Smooth muscle cell of the umbilical artery (primary cell): ENCODE measurements around the gene TTN. TPM values are rescaled to one million over a fixed set of nuclear protein-coding genes. Genes with fewer than 3 reads are reported as not detected.

Experiments
- total RNA-seq: library from RNA; depleted of rRNA; stranded (reverse); fragments of >200 nt; gene quantifications from 2 replicates; pipeline ENCODE4 v1.2.3, GENCODE V29; 2014

The TTN gene
- under 0.01 and 1.0 TPM in 2 replicates for total RNA-seq

DNA sequence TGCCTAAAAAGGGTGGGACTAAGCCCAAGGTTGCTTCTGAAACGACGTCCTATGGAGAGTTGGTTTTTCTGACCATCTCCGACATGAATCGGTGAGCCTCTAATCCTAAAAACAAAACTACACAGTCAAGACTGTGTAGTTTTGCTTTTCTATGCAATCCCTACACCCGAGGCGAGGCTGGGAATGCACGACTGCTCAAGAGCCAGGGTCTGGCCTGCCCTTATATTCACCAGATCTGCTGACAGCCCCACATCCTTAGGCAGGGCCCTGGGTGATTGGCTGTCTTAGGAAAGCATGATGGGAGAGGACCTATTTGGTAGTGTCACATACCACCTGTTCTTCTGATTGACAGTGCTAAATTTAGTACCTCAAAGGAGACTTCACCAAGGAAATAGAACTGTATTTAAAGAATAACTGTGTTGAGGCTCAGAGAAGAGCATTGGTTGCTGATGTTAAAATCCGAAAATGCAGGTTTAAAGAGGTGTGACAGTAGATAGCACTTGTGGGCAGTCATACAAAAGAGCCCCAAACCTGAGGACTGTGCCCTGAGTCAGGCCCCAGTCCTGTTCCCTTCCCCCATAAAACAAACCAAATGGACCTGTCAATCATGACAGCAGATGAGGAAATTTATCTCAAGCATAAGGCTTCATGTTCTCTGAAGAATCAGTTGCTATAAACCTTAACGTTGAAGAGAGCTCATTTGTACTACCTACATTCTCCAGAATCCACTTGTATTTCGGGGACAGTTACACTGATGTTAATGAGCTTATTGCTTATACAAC, at the start of gene TTN:
Gene TTN (minus strand): TSS at position 197 of the 782 bp plus-strand sequence. CDS start 2,781 bp downstream, outside the sequence.

GRCh38 chr2:178480227-178481181, 326.7 kb downstream of the TTN start, which contains the start of gene PLEKHA3:
PLEKHA3 (plus strand) TSS chr2:178480457; CDS start chr2:178480870, 413 bp downstream.

DNA sequence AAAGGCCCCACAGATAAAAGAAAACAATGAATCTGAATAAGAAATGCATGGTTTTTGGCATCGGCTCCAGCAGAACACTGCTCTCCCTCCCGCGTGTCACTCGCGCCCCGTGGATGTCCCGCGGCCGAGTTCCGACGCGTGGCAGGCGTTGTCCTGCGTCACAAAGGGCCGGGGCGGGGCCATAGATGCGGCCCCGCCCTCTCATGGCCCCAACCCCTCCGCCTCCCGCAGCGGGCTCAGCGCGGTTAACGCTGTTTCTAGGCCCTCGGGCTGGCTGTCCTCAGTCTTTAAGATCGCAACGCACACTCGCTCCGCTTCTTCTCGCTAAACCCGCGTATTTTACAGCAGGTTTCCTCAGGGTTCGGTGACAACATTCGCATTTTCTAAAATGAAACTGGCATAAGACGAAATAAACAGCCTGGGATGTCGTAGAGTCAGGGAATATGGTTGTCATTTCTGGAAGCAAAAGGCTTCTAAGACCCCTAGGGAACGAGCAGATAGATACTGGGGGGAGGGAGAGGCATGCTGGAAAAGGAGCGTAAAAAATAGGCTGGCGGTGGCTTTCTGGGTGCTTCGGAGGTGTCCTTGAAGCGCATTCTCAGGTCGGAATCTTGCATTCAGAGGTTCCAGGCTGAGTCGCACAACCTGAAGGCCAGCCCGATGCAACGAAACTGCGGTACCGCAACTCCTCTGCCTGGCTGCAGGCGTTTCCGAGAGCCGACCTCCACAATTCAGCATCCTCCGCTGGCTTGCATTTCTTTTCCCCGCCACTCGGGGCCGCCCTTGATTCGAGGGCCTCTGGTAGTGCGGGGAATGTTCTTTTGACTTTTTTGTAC, 328.6 kb downstream of the TTN start, which contains the start of gene FKBP7:
Gene FKBP7 (minus strand): TSS at position 162 of the 836 bp plus-strand sequence. CDS start 101 bp downstream, at position 61.

Other genes starting within 250 kb of the TTN start
- not detected in 2 replicates for gene CCDC141, start 242.7 kb upstream of the TTN start, total RNA-seq